ENCODE data around the gene AVP. TPM values are rescaled to one million over a fixed set of nuclear protein-coding genes. Genes with fewer than 3 reads are reported as not detected.
"Not testable (repeated sequence)": the region's sequence is repeated elsewhere in the genome, so short reads cannot be mapped to it uniquely, and the experiment has no call there.

The AVP gene
- total RNA-seq, 1 donor from 2014 or later: 0.51 TPM

- ATAC-seq (ENCODE audit: poor library complexity) (no peak), DNase-seq (no peak)
- intact Hi-C loops (cut with DNase I): no loop called here
These were observed 13.8 kb downstream of the AVP start for GRCh38 chr20:3070725-3071124.

- no peak for ATAC-seq (ENCODE audit: poor library complexity)
- intact Hi-C loops (cut with DNase I): loop anchor here (5.0 kb wide), 1 partner anchor 43 kb away; no protein-coding TSS in a partner anchor
- DNase-seq: no peak
These were observed 15.3 kb downstream of the AVP start for GRCh38 chr20:3068986-3069900.

GRCh38 chr20:3068075-3068474 lies 16.4 kb downstream of the AVP start:
- intact Hi-C loops (cut with DNase I): loop anchor here (5.0 kb wide), 1 partner anchor 44 kb away; no protein-coding TSS in a partner anchor
- ATAC-seq (ENCODE audit: poor library complexity) (no peak), DNase-seq (no peak)

GRCh38 chr20:3067139-3068014 lies 17.1 kb downstream of the AVP start:
- intact Hi-C loops (cut with DNase I): loop anchor here (5.0 kb wide), 1 partner anchor 45 kb away; no protein-coding TSS in a partner anchor
- no peak for DNase-seq
- no peak for ATAC-seq (ENCODE audit: poor library complexity)

- DNase-seq; ATAC-seq (ENCODE audit: poor library complexity); intact Hi-C loops (cut with DNase I): not testable (repeated sequence)
These were observed 20.4 kb downstream of the AVP start for GRCh38 chr20:3064119-3064518.

GRCh38 chr20:3059489-3059888 lies 25.0 kb downstream of the AVP start:
- ATAC-seq (ENCODE audit: poor library complexity) (no peak), DNase-seq (no peak)
- intact Hi-C loops (cut with DNase I): no loop called here

GRCh38 chr20:3051385-3052019 lies 33.0 kb downstream of the AVP start:
- ATAC-seq (ENCODE audit: poor library complexity) (no peak), DNase-seq (no peak)
- intact Hi-C loops (cut with DNase I): loop anchor here (5.0 kb wide), 1 partner anchor 66 kb away; no protein-coding TSS in a partner anchor

GRCh38 chr20:3047486-3048419 lies 36.8 kb downstream of the AVP start:
- intact Hi-C loops (cut with DNase I): no loop called here
- ATAC-seq (ENCODE audit: poor library complexity) (no peak), DNase-seq (no peak)

- intact Hi-C loops (cut with DNase I): no loop called here
- ATAC-seq (ENCODE audit: poor library complexity): no peak
- DNase-seq: no peak
These were observed 37.7 kb downstream of the AVP start for GRCh38 chr20:3046677-3047462.

- peak; percentile 95 for DNase-seq
- intact Hi-C loops (cut with DNase I): no loop called here
- peak; percentile 94 for ATAC-seq (ENCODE audit: poor library complexity)
These were observed 38.5 kb downstream of the AVP start, which contains the start of gene MRPS26 for GRCh38 chr20:3045816-3046676. MRPS26 (plus strand) TSS chr20:3046052; CDS start chr20:3046069, 17 bp downstream.

GRCh38 chr20:3045042-3045815 lies 39.3 kb downstream of the AVP start:
- intact Hi-C loops (cut with DNase I): no loop called here
- ATAC-seq (ENCODE audit: poor library complexity) (peak; percentile 80), DNase-seq (peak; percentile 87)

- intact Hi-C loops (cut with DNase I): no loop called here
- DNase-seq (no peak), ATAC-seq (ENCODE audit: poor library complexity) (no peak)
These were observed 40.1 kb downstream of the AVP start for GRCh38 chr20:3044336-3044965.

- DNase-seq: no peak
- ATAC-seq (ENCODE audit: poor library complexity): no peak
- intact Hi-C loops (cut with DNase I): no loop called here
These were observed 41.2 kb downstream of the AVP start, which contains the start of gene GNRH2 for GRCh38 chr20:3043322-3043721. GNRH2 (plus strand) TSS chr20:3043622; CDS start chr20:3044415, 793 bp downstream.

GRCh38 chr20:3042625-3043024 lies 41.9 kb downstream of the AVP start:
- peak; percentile 10 for ATAC-seq (ENCODE audit: poor library complexity)
- DNase-seq: peak; percentile 79
- intact Hi-C loops (cut with DNase I): no loop called here

All from Right ventricle myocardium superior (tissue), 1 donor.